ENCODE data around the gene ITPA.
"Not testable (repeated sequence)": the region's sequence is repeated elsewhere in the genome, so short reads cannot be mapped to it uniquely, and the experiment has no call there.

The ITPA gene

GRCh38 chr20:3202965-3203314 lies 6.4 kb upstream of the ITPA start:
- no peak for DNase-seq

DNA sequence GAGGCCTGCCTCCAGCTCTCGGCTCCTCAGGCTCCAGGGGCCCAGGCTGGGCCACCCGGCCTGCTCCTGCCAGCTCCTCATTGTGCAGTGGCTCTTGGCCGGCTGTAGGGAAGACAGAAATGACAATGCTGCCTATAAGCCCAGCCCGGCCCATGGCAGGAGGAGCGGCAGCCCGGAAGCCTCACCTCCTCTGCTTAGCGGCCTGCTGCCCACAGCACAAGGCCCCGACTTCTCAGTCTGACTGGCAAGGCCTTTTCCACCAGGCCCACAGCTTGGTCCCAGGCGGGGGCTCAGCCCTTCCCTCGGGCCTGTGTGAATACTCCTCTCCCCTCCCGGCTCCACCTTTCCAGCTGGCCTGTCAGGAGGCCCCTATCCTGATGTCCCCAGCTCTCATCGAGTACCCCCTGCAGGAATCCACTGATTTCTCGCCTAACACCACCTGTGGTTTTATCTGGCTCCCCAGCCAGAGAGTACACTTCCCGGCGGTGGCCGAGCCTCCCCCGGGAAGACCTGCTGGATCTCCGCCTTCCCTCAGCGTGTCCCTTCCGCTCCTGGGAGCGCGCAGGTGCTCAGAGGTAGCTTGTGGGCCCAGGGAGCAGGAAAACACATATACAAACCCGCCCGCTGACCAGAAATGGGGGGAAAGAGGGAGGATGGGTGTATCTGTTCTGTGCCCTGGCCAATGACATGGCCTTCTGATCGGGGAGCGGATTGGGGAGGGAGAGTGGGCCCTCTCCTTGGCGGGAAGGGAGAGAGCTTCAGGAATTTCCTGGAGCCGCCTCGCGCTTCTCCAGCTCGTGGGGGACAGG lies 5.8 kb upstream of the ITPA start:
- DNase-seq: peak; percentile 36

GRCh38 chr20:3204124-3204794 lies 5.0 kb upstream of the ITPA start, which contains the start of gene DDRGK1:
TSS of gene DDRGK1 (minus strand) at chr20:3204682. CDS start at chr20:3204627, 55 bp downstream.
- peak; percentile 92 for DNase-seq

GRCh38 chr20:3208786-3209256 lies 477 bp upstream of the ITPA start:
- no peak for DNase-seq

- no peak for DNase-seq
Observed at GRCh38 chr20:3209946-3210317, 634 bp downstream of the ITPA start.

- no peak for DNase-seq
Observed at GRCh38 chr20:3210346-3210745, 1.0 kb downstream of the ITPA start.

DNA sequence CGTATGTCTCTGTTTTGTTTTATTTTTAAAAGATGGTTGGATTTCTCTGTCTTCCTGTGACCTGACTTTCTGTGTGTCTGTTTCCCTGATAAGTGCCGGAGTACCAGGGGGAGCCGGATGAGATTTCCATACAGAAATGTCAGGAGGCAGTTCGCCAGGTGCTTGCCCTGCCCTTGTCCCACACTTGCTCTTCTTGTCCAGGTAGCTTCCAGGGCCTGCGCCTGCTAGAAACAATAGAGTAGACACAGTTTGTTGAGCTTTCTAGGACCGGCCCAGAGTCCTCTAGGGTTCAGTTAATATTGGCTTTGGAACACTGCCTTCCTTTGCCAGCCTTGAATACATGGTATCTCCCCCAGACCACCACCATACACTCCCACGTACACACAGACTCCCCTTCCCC lies 3.9 kb downstream of the ITPA start:
- DNase-seq: no peak

DNA sequence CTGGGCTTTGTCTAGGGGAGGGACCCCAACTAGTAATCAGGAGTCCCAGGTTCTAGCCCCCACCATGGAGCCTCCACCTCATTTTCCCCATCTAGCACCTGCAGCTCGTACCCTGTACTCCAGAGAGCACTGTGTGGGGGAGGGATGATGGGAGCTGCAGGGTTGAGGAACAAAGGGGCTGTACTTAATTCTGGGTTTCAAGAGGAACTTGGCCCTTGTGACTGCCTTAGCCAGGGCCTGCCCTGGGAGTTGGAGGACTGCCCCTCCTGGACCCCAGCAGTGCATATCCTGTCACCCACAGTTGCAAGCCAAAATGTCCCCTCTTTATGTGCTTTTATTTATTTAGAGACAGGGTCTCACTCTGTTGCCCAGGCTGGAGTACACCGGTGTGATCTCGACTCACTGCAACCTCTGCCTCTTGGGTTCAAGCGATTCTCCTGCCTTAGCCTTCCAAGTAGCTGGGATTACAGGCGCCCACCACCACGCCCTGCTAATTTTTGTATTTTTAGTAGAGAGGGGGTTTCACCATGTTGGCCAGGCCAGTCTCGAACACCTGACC lies 6.1 kb downstream of the ITPA start:
- not testable (repeated sequence) for DNase-seq

DNA sequence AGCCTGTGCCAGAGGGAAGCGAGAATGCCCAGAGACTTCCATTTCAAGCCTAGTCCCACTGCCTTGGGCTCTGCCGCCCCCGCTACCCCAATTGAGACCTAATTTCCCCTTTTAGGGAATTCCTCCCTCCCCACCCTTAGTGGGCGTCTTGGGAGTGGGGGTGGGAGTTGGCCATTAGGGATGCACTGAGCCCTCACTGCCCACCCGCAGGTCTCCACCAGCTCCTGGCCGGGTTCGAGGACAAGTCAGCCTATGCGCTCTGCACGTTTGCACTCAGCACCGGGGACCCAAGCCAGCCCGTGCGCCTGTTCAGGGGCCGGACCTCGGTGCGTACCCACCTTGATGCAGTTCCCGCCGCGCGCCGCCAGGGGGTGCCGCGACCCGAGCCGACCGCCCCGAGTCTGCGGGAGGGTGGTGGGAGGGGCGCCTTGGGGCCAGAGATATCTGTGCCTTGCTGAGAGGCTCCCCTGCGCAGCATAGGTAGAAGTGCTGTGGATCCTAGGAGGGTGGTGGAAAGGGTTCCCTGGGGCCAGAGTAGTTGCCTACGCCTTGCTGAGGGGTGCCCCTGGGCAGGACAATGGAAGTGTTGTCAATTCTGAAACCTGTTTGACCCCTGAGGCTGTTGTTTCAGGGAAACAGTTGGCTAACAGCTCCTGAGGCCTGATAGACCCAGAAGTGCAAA lies 9.2 kb downstream of the ITPA start:
- peak; percentile 56 for DNase-seq

DNA sequence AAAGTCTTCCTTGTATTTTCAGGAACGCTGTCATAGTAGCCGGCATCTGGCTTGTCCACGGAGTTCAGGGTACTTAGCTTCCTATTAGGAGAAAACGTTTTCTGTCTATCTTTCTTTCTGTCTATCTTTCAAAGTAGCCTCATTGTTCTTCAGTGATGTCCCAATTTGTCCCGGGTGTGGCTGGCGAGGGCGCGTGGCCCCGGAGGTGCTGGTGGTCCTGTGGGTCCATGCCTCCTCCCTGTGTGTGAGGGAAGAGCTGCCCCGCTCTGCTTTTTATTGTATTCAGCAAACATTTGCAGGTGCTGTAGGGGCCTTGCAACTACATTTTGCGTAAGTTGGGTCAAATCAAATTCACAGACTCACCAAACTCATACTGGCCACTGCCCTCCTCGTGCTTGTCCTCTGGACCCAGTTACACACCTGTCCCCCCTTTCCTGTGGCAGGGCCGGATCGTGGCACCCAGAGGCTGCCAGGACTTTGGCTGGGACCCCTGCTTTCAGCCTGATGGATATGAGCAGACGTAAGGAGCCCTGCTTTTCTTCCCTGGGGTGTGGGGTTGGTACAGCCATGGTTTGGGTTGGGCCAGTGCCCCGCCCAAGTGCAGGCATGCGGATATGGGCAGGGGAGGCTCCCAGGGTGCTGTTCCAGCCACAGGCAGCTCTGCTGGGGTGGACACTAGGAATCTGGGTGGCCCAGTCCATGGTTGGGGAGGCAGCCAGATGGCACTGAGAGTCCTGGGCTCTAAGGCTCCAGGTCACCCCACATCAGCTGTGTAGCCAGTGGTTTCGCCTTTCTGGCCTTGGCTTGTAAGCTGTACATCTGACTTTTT lies 12.3 kb downstream of the ITPA start:
- peak; percentile 14 for DNase-seq

DNA sequence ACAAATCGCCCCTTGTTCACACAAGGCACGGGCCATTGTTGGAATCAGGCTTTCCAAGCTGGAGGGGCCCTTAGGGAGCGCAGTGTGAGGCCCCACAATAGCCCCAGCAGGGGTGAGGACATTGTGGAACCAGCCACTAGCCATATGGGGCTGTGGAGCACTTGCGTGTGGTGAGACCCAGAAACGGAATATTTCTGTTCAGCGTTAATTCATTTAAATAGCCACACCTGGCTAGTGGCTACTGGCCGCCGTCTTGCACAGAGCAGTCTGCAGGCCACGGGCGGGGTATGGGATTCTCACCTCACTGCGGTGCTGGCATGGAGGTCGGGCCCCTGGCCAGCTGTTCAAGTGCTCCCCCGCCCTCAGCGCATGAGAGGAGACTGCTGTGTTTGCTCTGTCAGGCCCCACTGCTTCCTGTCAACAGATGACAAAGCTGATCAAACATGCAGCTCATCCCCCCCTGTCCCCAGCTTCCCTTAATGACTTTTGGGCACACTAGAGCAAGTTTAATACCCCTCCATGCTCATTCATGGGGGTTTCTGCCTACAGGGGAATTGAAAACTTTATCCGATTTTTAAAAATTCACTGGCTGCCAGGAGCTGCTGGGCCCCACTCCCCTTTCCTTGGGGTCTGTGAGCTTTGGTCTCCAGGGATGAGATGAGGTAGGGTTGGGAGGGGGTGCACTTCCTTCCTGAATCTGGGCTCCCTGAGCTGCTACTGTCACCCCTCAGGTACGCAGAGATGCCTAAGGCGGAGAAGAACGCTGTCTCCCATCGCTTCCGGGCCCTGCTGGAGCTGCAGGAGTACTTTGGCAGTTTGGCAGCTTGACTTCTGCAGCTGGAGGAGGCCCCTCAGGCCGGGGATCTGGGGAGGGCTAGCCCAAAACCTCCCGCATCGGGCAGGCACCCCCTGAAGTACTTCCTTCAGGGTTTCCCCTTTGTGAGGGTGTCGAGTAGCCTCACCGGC lies 13.6 kb downstream of the ITPA start:
- peak; percentile 54 for DNase-seq

- DNase-seq: no peak
Observed at GRCh38 chr20:3223651-3223993, 14.3 kb downstream of the ITPA start.

DNA sequence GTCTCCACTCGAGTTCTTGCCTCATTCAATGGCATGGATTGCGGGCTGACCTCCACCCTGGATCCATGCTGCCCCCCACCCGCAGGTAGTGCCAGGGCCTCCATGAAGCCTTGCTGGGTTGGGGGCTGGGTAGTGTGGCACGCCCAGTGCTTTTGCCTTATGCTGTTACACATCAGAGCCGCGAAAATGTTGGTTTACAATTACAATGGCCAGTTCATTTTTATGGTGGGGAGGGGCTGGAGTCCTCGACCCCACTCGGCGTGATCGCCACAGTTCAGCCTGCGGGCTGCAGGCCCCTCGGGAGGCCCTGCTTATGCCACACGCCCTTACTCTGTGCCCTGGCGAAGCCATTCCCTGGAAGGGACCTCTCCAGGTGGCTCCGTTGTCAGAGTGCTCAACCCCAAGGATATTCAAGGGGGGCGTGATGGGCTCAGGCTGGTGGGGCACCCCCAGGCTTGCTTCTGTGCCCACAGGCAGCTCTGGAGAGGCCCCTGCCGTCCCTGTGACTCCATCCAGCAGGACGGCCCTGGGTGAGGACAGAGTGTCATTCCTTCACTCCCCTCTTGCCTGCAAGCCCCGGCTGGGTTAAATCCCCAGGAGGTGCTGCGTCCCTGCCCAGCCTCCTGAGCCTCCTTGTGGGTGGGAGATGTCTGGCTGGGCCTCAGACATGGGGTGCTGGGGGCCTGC lies 14.8 kb downstream of the ITPA start:
- DNase-seq: peak; percentile 12

DNA sequence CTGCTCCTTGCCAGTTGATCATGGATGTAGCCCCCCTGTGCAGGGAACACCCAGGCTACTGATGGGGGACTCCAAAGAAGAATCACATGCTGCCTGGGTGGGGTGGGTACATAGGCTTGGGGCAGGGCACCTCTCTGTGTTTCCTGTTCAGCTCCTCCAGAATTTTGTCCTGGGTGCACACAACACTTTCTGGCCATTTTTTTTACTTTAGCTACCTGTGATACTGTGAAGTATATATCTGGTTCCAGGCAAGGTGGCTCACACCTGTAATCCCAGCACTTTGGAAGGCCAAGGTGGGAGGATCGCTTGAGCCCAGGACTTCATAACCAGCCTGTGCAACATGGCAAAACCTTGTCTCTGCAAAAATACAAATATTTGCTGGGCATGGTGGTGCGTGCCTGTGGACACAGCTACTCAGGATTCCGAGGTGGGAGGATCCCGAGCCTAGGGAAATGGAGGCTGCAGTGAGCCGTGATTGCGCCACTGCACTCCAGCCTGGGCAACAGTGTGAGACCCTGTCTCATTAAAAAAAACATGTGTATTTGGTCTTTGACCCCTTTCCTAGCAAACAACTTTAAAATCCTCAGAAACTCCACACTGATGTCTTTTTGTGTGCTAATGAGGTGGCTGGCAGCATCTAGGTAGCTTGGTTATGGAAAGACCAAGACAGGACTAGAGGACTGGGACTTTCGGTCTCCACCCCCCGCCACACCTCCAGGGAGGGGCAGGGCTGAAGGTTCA lies 15.6 kb downstream of the ITPA start:
- DNase-seq: no peak

- peak; percentile 11 for DNase-seq
Observed at GRCh38 chr20:3226093-3226492, 16.8 kb downstream of the ITPA start.

DNA sequence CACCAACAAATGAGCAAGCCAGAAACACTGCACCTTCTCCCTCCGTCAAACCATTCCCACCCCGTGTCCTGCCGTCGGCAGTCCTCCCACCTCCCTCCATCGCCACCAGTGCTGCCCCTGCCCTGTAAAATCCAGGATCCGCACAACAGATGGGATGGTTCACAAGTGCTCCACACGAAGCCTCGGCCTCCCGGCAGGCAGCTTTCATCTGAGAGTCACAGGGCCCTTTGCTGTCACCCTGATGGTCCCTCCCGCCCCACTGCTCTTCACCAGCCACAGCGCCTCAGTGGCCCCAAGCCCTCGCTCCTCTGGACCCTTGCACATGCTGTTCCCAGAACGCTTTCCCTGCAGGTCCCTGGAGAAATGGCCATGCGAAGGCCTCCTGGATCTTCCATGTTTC lies 17.6 kb downstream of the ITPA start:
- DNase-seq: no peak

- DNase-seq: peak; percentile 16
Observed at GRCh38 chr20:3227506-3227905, 18.2 kb downstream of the ITPA start.

- peak; percentile 13 for DNase-seq
Observed at GRCh38 chr20:3227936-3228749, 18.8 kb downstream of the ITPA start.

- peak; percentile 12 for DNase-seq
Observed at GRCh38 chr20:3228750-3229032, 19.4 kb downstream of the ITPA start.
